Measurements from ENCODE around the gene EIF2AK2.

GRCh38 chr2:37168217-37168981 is 11.6 kb upstream of the EIF2AK2 start:
- peak; percentile 41 to 77 (median 68) for TF ChIP-seq CTCF (IDR thresholded peaks at IDR 0.05 in 8 of 11, conservative IDR thresholded peaks at IDR 0.05 in 3 of 11)
- no peak for TF ChIP-seq POLR2AphosphoS5 (IDR thresholded peaks at IDR 0.05)

Measured in spleen (tissue), 7 donors.